ENCODE measurements around the gene SOCS3.

The SOCS3 gene

GRCh38 chr17:78324391-78325075 lies 35.3 kb downstream of the SOCS3 start:
- peak overlapping the region; percentile 80 for H3K4me2 ChIP-seq (ENCODE audit: low read length)

GRCh38 chr17:78323826-78324390 lies 36.0 kb downstream of the SOCS3 start:
- Histone ChIP-seq H3K27ac (ENCODE audit: low read depth, low read length) (no peak overlapping the region), H3K4me1 (ENCODE audit: control insufficient read depth, low read length) (peaks cover 16% of the 10 kb centered on the region), H3K4me2 (ENCODE audit: low read length) (peak overlapping the region; percentile 80), H3K36me3 (ENCODE audit: control insufficient read depth, low read length) (no peaks in the 10 kb centered on the region), H4K20me1 (ENCODE audit: control insufficient read depth, insufficient read depth, low read depth, low read length) (no peaks in the 10 kb centered on the region), H3K9me3 (ENCODE audit: control insufficient read depth, insufficient read depth, low read length) (no peaks in the 10 kb centered on the region), H3K27me3 (ENCODE audit: control insufficient read depth, low read length) (peaks cover 12% of the 10 kb centered on the region; the same call in 1 of the 2 replicates), H3K9me2 (replicated peaks; ENCODE audit: control insufficient read depth, low read length) (no peaks in the 10 kb centered on the region), H3K4me3 (ENCODE audit: low read length) (peak overlapping the region; percentile 35), H3F3A (ENCODE audit: control insufficient read depth, insufficient read depth) (no peaks in the 10 kb centered on the region; the same call in none of the 2 replicates), H3K79me2 (ENCODE audit: control insufficient read depth, low read length) (no peaks in the 10 kb centered on the region)
- TF ChIP-seq CTCF (IDR thresholded peaks at IDR 0.05; ENCODE audit: low read depth, low read length, poor library complexity, severe bottlenecking) (no peak), EZH2phosphoT487 (IDR thresholded peaks at IDR 0.05; ENCODE audit: borderline replicate concordance, low read length) (no peak)

More at GRCh38 chr17:78324391-78325075, 35.3 kb downstream of the SOCS3 start:
- H3F3A ChIP-seq (ENCODE audit: control insufficient read depth, insufficient read depth), result no peaks in the 10 kb centered on the region; the same call in none of the 2 replicates
- TF ChIP-seq CTCF (IDR thresholded peaks at IDR 0.05; ENCODE audit: low read depth, low read length, poor library complexity, severe bottlenecking), result no peak
- no peak for TF ChIP-seq EZH2phosphoT487 (IDR thresholded peaks at IDR 0.05; ENCODE audit: borderline replicate concordance, low read length)
- H3K27ac ChIP-seq (ENCODE audit: low read depth, low read length), result no peak overlapping the region
- H4K20me1 ChIP-seq (ENCODE audit: control insufficient read depth, insufficient read depth, low read depth, low read length), result no peaks in the 10 kb centered on the region
- no peaks in the 10 kb centered on the region for H3K9me2 ChIP-seq (replicated peaks; ENCODE audit: control insufficient read depth, low read length)
- no peaks in the 10 kb centered on the region for H3K36me3 ChIP-seq (ENCODE audit: control insufficient read depth, low read length)
- H3K27me3 ChIP-seq (ENCODE audit: control insufficient read depth, low read length), result peaks cover 13% of the 10 kb centered on the region
- peak overlapping the region; percentile 35 for H3K4me3 ChIP-seq (ENCODE audit: low read length)
- no peaks in the 10 kb centered on the region for H3K79me2 ChIP-seq (ENCODE audit: control insufficient read depth, low read length)
- no peaks in the 10 kb centered on the region for H3K9me3 ChIP-seq (ENCODE audit: control insufficient read depth, insufficient read depth, low read length)
- H3K4me1 ChIP-seq (ENCODE audit: control insufficient read depth, low read length), result peaks cover 16% of the 10 kb centered on the region

GRCh38 chr17:78322858-78323455 lies 36.9 kb downstream of the SOCS3 start:
- Histone ChIP-seq H3K79me2 (ENCODE audit: control insufficient read depth, low read length) (no peaks in the 10 kb centered on the region), H3K4me3 (ENCODE audit: low read length) (no peak overlapping the region), H3K4me1 (ENCODE audit: control insufficient read depth, low read length) (peaks cover 16% of the 10 kb centered on the region), H3K36me3 (ENCODE audit: control insufficient read depth, low read length) (no peaks in the 10 kb centered on the region), H3K9me2 (replicated peaks; ENCODE audit: control insufficient read depth, low read length) (no peaks in the 10 kb centered on the region), H4K20me1 (ENCODE audit: control insufficient read depth, insufficient read depth, low read depth, low read length) (no peaks in the 10 kb centered on the region), H3F3A (ENCODE audit: control insufficient read depth, insufficient read depth) (no peaks in the 10 kb centered on the region), H3K27me3 (ENCODE audit: control insufficient read depth, low read length) (peaks cover 17% of the 10 kb centered on the region), H3K4me2 (ENCODE audit: low read length) (no peak overlapping the region), H3K9me3 (ENCODE audit: control insufficient read depth, insufficient read depth, low read length) (no peaks in the 10 kb centered on the region), H3K27ac (ENCODE audit: low read depth, low read length) (no peak overlapping the region)
- TF ChIP-seq CTCF (IDR thresholded peaks at IDR 0.05; ENCODE audit: low read depth, low read length, poor library complexity, severe bottlenecking) (no peak), EZH2phosphoT487 (IDR thresholded peaks at IDR 0.05; ENCODE audit: borderline replicate concordance, low read length) (no peak)

All from DOHH2 (cell line).